Mesendoderm (in vitro differentiated cells): Measurements from ENCODE around the gene ZNF423.

ENCODE experiments used
- DNase-seq: peaks from one replicate; pipeline ENCODE4 v3.0.0; 2013
- H2AK5ac ChIP-seq: 2 replicates; pipeline ENCODE4 v1.6.1; 2013; ENCODE audit warnings: low read length, inconsistent platforms
- H2BK120ac ChIP-seq: 2 replicates; pipeline ENCODE4 v1.6.1; 2013; ENCODE audit warnings: low read depth, mild to moderate bottlenecking, low read length, moderate library complexity, mixed read lengths
- H2BK15ac ChIP-seq: replicated peaks from 2 replicates; pipeline ENCODE4 v1.6.1; 2013; ENCODE audit warnings: low read depth, mild to moderate bottlenecking, moderate library complexity
- H2BK5ac ChIP-seq: 2 replicates; pipeline ENCODE4 v1.6.1; 2013; ENCODE audit warnings: low read length, inconsistent platforms
- H3K18ac ChIP-seq: 2 replicates; pipeline ENCODE4 v1.6.1; 2013; ENCODE audit warnings: mild to moderate bottlenecking, low read length, mixed read lengths
- H3K23ac ChIP-seq: one replicate; pipeline ENCODE4 v1.6.1; 2013; ENCODE audit warnings: low read length
- H3K27ac ChIP-seq: 2 replicates; pipeline ENCODE4 v1.5.1; 2013; ENCODE audit warnings: low read depth, mild to moderate bottlenecking, inconsistent platforms, low read length, moderate library complexity
- H3K27me3 ChIP-seq: 2 replicates; pipeline ENCODE4 v1.6.1; 2013; ENCODE audit warnings: low read length, control low read depth, mild to moderate bottlenecking, inconsistent platforms; ENCODE audit not compliant: insufficient read depth, poor library complexity
- H3K36me3 ChIP-seq: 2 replicates; pipeline ENCODE4 v1.6.1; 2013; ENCODE audit warnings: low read length, inconsistent platforms; ENCODE audit not compliant: control insufficient read depth, insufficient read depth
- H3K4ac ChIP-seq: one replicate; pipeline ENCODE4 v1.6.1; 2013; ENCODE audit warnings: low read depth, mild to moderate bottlenecking, low read length, moderate library complexity
- H3K4me1 ChIP-seq: 2 replicates; pipeline ENCODE4 v1.6.1; 2013; ENCODE audit warnings: low read depth, low read length, inconsistent platforms; ENCODE audit not compliant: control insufficient read depth
- H3K4me2 ChIP-seq: 2 replicates; pipeline ENCODE4 v1.6.1; 2013; ENCODE audit warnings: low read length
- H3K4me3 ChIP-seq: 2 replicates; pipeline ENCODE4 v1.5.1; 2013; ENCODE audit warnings: mild to moderate bottlenecking, low read length
- H3K56ac ChIP-seq: one replicate; pipeline ENCODE4 v1.6.1; 2013; ENCODE audit warnings: low read length
- H3K79me1 ChIP-seq: 2 replicates; pipeline ENCODE4 v1.6.1; 2013; ENCODE audit warnings: low read length, inconsistent platforms
- H3K79me2 ChIP-seq: 2 replicates; pipeline ENCODE4 v1.6.1; 2013; ENCODE audit warnings: mild to moderate bottlenecking, low read length; ENCODE audit not compliant: control insufficient read depth, insufficient read depth
- H3K9ac ChIP-seq: 2 replicates; pipeline ENCODE4 v1.6.1; 2013; ENCODE audit warnings: low read length, inconsistent platforms
- H4K5ac ChIP-seq: one replicate; pipeline ENCODE4 v1.6.1; 2013; ENCODE audit warnings: low read length
- H4K8ac ChIP-seq: one replicate; pipeline ENCODE4 v1.6.1; 2013; ENCODE audit warnings: low read depth, mild to moderate bottlenecking, control low read depth, low read length, moderate library complexity
- WGBS: extraction: QIAGEN DNeasy Blood & Tissue Kit; methylation state at CpG from one replicate; pipeline ENCODE4 v1.1.7; 2013; ENCODE audit warnings: low lambda C conversion rate, missing lambda C conversion rate; ENCODE audit not compliant: insufficient coverage; ENCODE audit errors: extremely low coverage; 5-methylcytosine and 5-hydroxymethylcytosine counted together

Gene ZNF423

DNA sequence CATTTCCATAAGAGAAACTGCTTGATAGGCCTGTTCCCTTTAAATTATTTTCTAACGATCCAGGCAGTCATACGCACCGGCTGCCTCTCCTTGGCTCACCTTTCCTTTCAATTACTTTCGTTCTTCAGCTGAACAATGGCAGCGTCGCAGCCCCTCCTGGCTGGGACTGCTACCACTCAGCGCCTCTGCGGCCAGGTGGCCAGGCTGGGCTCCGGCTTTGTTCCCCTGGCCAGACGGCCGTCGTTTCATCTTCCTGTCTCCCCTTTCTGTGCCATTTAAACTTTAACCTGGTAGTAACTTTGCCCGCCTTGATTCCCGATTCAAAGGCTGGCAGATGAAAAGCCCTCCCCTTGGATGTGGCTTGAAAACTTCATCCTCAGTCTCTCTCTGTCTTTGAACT lies 403.3 kb downstream of the ZNF423 start:
- no peak for DNase-seq
- Histone ChIP-seq H3K4me1 (no peaks in the 10 kb centered on the region), H3K23ac (no peak overlapping the region), H3K56ac (no peak overlapping the region), H4K5ac (no peak overlapping the region), H3K79me2 (no peaks in the 10 kb centered on the region), H3K79me1 (no peaks in the 10 kb centered on the region), H3K27ac (no peak overlapping the region), H3K9ac (no peak overlapping the region), H2BK5ac (no peak overlapping the region), H3K4me2 (no peak overlapping the region), H2AK5ac (no peak overlapping the region), H4K8ac (no peak overlapping the region), H3K4me3 (no peak overlapping the region), H3K4ac (no peak overlapping the region), H3K36me3 (no peaks in the 10 kb centered on the region), H3K18ac (no peak overlapping the region), H2BK15ac (no peak overlapping the region), H2BK120ac (no peak overlapping the region), H3K27me3 (no peaks in the 10 kb centered on the region)
- WGBS = no CpG with 5 or more reads among the region's 14 CpGs

DNA sequence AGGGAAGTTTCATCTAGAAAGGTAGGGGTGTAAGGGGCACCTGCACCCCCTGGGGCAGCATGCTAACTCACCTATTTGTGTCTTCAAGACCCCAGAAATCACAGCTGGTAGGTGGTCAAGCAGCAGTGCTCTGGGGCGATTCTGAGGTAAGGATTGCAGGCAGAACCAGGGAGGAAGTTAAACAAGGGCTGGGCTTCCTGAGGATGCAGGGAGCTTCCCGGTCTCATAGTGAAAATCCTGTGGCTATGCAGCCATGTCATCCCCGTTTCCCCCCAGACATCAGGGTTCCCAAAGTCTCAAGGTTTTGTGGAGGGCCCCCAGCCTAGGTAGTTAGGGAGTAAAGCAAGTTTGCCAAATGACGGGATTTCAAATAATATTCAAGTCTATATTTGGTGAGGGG lies 403.8 kb downstream of the ZNF423 start:
- H3K79me1 ChIP-seq = no peaks in the 10 kb centered on the region
- H4K5ac ChIP-seq = no peak overlapping the region
- no peak overlapping the region for H2BK5ac ChIP-seq
- no peak overlapping the region for H2BK120ac ChIP-seq
- no peak overlapping the region for H3K4me3 ChIP-seq
- no peak overlapping the region for H2AK5ac ChIP-seq
- H4K8ac ChIP-seq = no peak overlapping the region
- H3K4me1 ChIP-seq = no peaks in the 10 kb centered on the region
- H2BK15ac ChIP-seq = no peak overlapping the region
- no peaks in the 10 kb centered on the region for H3K27me3 ChIP-seq
- H3K18ac ChIP-seq = no peak overlapping the region
- H3K4me2 ChIP-seq = no peak overlapping the region
- no CpG with 5 or more reads among the region's 4 CpGs for WGBS
- H3K27ac ChIP-seq = no peak overlapping the region
- no peak overlapping the region for H3K9ac ChIP-seq
- no peaks in the 10 kb centered on the region for H3K79me2 ChIP-seq
- no peak overlapping the region for H3K56ac ChIP-seq
- no peak for DNase-seq
- H3K36me3 ChIP-seq = no peaks in the 10 kb centered on the region
- no peak overlapping the region for H3K23ac ChIP-seq
- no peak overlapping the region for H3K4ac ChIP-seq

DNA sequence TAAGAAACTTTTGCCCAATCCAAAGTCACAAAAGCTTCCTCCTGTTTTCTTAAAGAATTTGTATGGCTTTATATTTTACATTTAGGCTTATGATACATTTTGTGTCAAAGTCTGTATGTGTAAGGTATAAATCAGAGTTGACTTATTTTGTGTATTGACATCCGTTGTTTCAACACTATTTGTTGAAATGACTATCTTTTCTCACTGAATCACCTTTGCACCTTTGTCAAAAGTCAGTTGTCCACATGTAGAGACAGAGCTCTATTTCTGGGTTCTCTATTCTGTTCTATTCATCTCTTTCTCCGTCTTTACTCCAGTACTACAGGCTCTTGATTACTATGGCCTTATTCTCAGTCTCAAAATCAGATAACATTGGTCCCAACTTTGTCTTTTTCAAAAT lies 409.1 kb downstream of the ZNF423 start:
- Histone ChIP-seq H3K9ac (no peak overlapping the region), H3K56ac (no peak overlapping the region), H3K4me1 (peaks cover 4% of the 10 kb centered on the region), H3K23ac (no peak overlapping the region), H3K27ac (no peak overlapping the region), H3K18ac (no peak overlapping the region), H2BK15ac (no peak overlapping the region), H4K8ac (no peak overlapping the region), H3K4me2 (no peak overlapping the region), H2BK5ac (no peak overlapping the region), H3K4ac (no peak overlapping the region), H3K27me3 (no peaks in the 10 kb centered on the region), H3K4me3 (no peak overlapping the region), H2BK120ac (no peak overlapping the region), H3K79me1 (no peaks in the 10 kb centered on the region), H3K79me2 (no peaks in the 10 kb centered on the region), H4K5ac (no peak overlapping the region), H3K36me3 (no peaks in the 10 kb centered on the region), H2AK5ac (no peak overlapping the region)
- DNase-seq = no peak
- no CpG with 5 or more reads among the region's 2 CpGs for WGBS

DNA sequence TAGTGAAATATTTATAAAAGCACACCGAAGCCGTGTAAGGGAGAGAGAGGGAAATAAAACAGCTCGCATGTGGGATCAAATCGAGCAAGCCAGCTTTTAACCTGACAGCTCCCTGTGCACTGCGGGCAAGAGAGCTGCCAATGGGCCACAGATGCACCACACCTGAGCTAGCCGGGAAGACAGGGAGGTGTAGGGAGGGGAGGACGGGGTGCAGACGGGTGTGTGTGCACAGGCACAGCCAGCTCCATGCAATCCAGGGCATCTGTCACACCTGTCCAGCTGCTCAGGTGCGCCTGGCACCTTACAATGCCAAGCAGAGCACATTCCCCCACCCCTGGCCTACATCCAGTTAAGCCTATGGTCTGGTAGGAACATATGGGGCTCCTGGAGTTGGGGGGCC lies 412.3 kb downstream of the ZNF423 start:
- no CpG with 5 or more reads among the region's 9 CpGs for WGBS
- H3K23ac ChIP-seq = no peak overlapping the region

DNA sequence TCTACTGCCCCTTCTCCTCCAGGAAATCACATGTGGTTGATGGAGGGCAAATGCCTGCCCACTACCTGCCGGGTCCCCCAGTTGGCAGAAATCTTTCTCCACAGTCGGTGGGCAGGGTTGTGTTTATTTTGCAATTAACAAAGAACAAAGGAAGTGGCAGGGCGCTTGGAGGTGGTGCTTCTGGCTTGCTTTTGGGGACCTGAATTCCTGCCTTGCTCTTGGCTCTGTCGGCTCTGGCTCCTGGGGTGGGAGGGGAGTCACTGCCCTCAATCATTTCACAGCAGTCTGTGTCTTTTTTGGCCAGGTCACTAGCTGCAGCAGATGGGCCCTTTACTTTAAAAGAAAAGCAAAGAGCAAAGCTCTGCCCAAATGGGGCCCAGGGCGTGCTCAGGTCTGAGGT lies 413.1 kb downstream of the ZNF423 start:
- DNase-seq = no peak
- H3K27ac ChIP-seq = no peak overlapping the region
- no peaks in the 10 kb centered on the region for H3K79me2 ChIP-seq
- no peak overlapping the region for H3K4me2 ChIP-seq
- no peaks in the 10 kb centered on the region for H3K36me3 ChIP-seq
- WGBS = no CpG with 5 or more reads among the region's 5 CpGs
- no peak overlapping the region for H3K9ac ChIP-seq
- no peak overlapping the region for H3K4ac ChIP-seq
- no peak overlapping the region for H3K18ac ChIP-seq
- H3K27me3 ChIP-seq = no peaks in the 10 kb centered on the region
- no peak overlapping the region for H2BK120ac ChIP-seq
- no peak overlapping the region for H2BK5ac ChIP-seq
- H2BK15ac ChIP-seq = no peak overlapping the region
- no peaks in the 10 kb centered on the region for H3K79me1 ChIP-seq
- H3K4me1 ChIP-seq = peaks cover 7% of the 10 kb centered on the region
- no peak overlapping the region for H3K4me3 ChIP-seq
- no peak overlapping the region for H4K5ac ChIP-seq
- H4K8ac ChIP-seq = no peak overlapping the region
- no peak overlapping the region for H3K56ac ChIP-seq
- no peak overlapping the region for H3K23ac ChIP-seq
- H2AK5ac ChIP-seq = no peak overlapping the region

More for the DNA sequence above, 412.3 kb downstream of the ZNF423 start:
- Histone ChIP-seq H2BK120ac (no peak overlapping the region), H3K27me3 (no peaks in the 10 kb centered on the region), H3K4me2 (no peak overlapping the region), H3K18ac (no peak overlapping the region), H3K36me3 (no peaks in the 10 kb centered on the region), H2BK15ac (no peak overlapping the region), H3K4ac (no peak overlapping the region), H2BK5ac (no peak overlapping the region), H3K56ac (no peak overlapping the region), H3K27ac (no peak overlapping the region), H4K8ac (no peak overlapping the region), H3K4me1 (peaks cover 7% of the 10 kb centered on the region), H3K9ac (no peak overlapping the region), H4K5ac (no peak overlapping the region), H3K79me1 (no peaks in the 10 kb centered on the region), H3K79me2 (no peaks in the 10 kb centered on the region), H3K4me3 (no peak overlapping the region), H2AK5ac (no peak overlapping the region)
- DNase-seq = no peak

DNA sequence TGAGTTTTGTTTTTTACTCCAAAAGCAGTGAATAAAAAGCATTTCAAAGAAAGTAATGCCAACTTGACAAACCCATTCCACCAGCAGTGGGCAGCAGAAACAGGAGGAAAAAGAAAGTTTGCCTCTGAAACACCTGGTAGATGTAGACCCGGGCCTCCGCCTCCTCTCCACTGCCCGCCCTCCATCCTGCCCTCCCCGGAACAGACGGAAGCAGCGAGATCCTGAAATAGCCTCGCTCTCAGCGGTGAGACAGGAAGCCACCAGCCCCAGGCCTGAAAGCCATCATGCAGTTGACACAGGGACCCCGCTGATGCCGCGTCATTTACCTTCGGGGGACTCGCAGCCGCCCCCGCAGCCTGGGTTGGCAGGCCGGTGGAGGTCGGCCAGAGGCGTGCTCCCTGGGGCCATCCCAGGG lies 414.5 kb downstream of the ZNF423 start:
- Histone ChIP-seq H3K27ac (no peak overlapping the region), H3K4ac (no peak overlapping the region), H3K79me2 (no peaks in the 10 kb centered on the region), H2BK15ac (no peak overlapping the region), H2BK5ac (no peak overlapping the region), H3K4me3 (no peak overlapping the region), H3K56ac (peak overlapping the region; percentile 78), H3K36me3 (no peaks in the 10 kb centered on the region), H4K5ac (no peak overlapping the region), H3K23ac (no peak overlapping the region), H3K79me1 (no peaks in the 10 kb centered on the region), H3K4me2 (peak overlapping the region; percentile 10), H4K8ac (no peak overlapping the region), H2BK120ac (no peak overlapping the region), H3K4me1 (peaks cover 7% of the 10 kb centered on the region), H3K27me3 (no peaks in the 10 kb centered on the region), H3K9ac (peak overlapping the region; percentile 48), H2AK5ac (no peak overlapping the region), H3K18ac (no peak overlapping the region)
- no CpG with 5 or more reads among the region's 18 CpGs for WGBS
- DNase-seq = peak; percentile 91
